Neural cell (in vitro differentiated cells): ENCODE data around the gene ARFGEF3. TPM values are rescaled to one million over a fixed set of nuclear protein-coding genes. Genes with fewer than 3 reads are reported as not detected.

Experiments
- H2AFZ ChIP-seq: fragments of 200-600, 300-800 bp; sonication (generic), shearing (Covaris generic); 2 replicates; pipeline ENCODE4 v1.6.0; 2014; ENCODE audit warnings: low read depth, mild to moderate bottlenecking, antibody characterized with exemption, low read length, moderate library complexity
- H3F3A ChIP-seq: fragments of 200-600 bp; shearing (Covaris generic); 2 replicates; pipeline ENCODE4 v1.6.1; 2016; ENCODE audit warnings: mild to moderate bottlenecking, moderate library complexity, mixed read lengths, antibody characterized with exemption, low read length; ENCODE audit not compliant: insufficient read depth, poor library complexity, severe bottlenecking
- H3K27ac ChIP-seq: fragments of 200-600, 300-800 bp; sonication (generic), shearing (Covaris generic); 2 replicates; pipeline ENCODE4 v1.5.1; 2014; ENCODE audit warnings: mild to moderate bottlenecking, low read length, moderate library complexity
- H3K27me3 ChIP-seq: fragments of 300-800, 200-600 bp; sonication (generic), shearing (Covaris generic); 2 replicates; pipeline ENCODE4 v1.6.0; 2014; ENCODE audit warnings: mild to moderate bottlenecking, low read depth, low read length, moderate library complexity; ENCODE audit not compliant: insufficient read depth
- H3K36me3 ChIP-seq: fragments of 300-800, 200-600 bp; sonication (generic), shearing (Covaris generic); 2 replicates; pipeline ENCODE4 v1.5.1; 2014; ENCODE audit warnings: mild to moderate bottlenecking, antibody characterized with exemption, low read length, moderate library complexity; ENCODE audit not compliant: insufficient read depth
- H3K4me2 ChIP-seq: fragments of 300-800, 200-600 bp; sonication (generic), shearing (Covaris generic); 2 replicates; pipeline ENCODE4 v1.6.0; 2014; ENCODE audit warnings: mild to moderate bottlenecking, low read length
- H3K4me3 ChIP-seq: fragments of 300-800, 200-600 bp; sonication (generic), shearing (Covaris generic); 2 replicates; pipeline ENCODE4 v1.5.1; 2014; ENCODE audit warnings: mild to moderate bottlenecking, low read length, moderate library complexity
- H3K79me2 ChIP-seq: fragments of 200-600 bp; shearing (Covaris generic); replicated peaks from 2 replicates; pipeline ENCODE4 v1.6.0; 2014; ENCODE audit warnings: mild to moderate bottlenecking, low read length, moderate library complexity; ENCODE audit not compliant: insufficient read depth
- H3K9ac ChIP-seq: fragments of 300-800, 200-600 bp; sonication (generic), shearing (Covaris generic); 2 replicates; pipeline ENCODE4 v1.6.1; 2016; ENCODE audit warnings: mild to moderate bottlenecking, low read length, mixed read lengths
- H3K9me2 ChIP-seq: fragments of 200-600 bp; shearing (Covaris generic); 2 replicates; pipeline ENCODE4 v1.6.1; 2016; ENCODE audit warnings: mild to moderate bottlenecking, low read length, mixed read lengths; ENCODE audit not compliant: insufficient read depth
- H3K9me3 ChIP-seq: fragments of 200-600, 300-800 bp; sonication (generic), shearing (Covaris generic); 2 replicates; pipeline ENCODE4 v1.6.1; 2016; ENCODE audit warnings: mild to moderate bottlenecking, mixed run types, low read length, moderate library complexity, mixed read lengths
- H4K20me1 ChIP-seq: fragments of 200-600 bp; shearing (Covaris generic); 2 replicates; pipeline ENCODE4 v1.6.1; 2016; ENCODE audit warnings: mild to moderate bottlenecking, mixed run types; ENCODE audit not compliant: insufficient read depth
- EP300 ChIP-seq: fragments of 450-650 bp; conservative IDR thresholded peaks from 2 replicates; pipeline ENCODE4 v1.6.1; 2014; ENCODE audit warnings: antibody characterized with exemption, mild to moderate bottlenecking, moderate library complexity; ENCODE audit not compliant: poor library complexity, severe bottlenecking
- EZH2 ChIP-seq: fragments of 200-600, 300-800 bp; shearing (Covaris generic), sonication (generic); IDR thresholded peaks from 2 replicates; pipeline ENCODE4 v1.6.1; 2014; ENCODE audit warnings: antibody characterized with exemption, low read length, borderline replicate concordance, mild to moderate bottlenecking; ENCODE audit not compliant: insufficient read depth, poor library complexity, severe bottlenecking
- MXI1 ChIP-seq: fragments of 450-650 bp; conservative IDR thresholded peaks from 2 replicates; pipeline ENCODE4 v1.6.1; 2014; ENCODE audit warnings: antibody characterized with exemption, mild to moderate bottlenecking; ENCODE audit not compliant: poor library complexity, severe bottlenecking
- POLR2AphosphoS5 ChIP-seq: IDR thresholded peaks from 2 replicates; pipeline ENCODE4 v1.6.1; 2012
- RAD21 ChIP-seq: fragments of 450-650 bp; conservative IDR thresholded peaks from 2 replicates; pipeline ENCODE4 v1.6.1; 2014; ENCODE audit warnings: antibody characterized with exemption, mild to moderate bottlenecking, moderate library complexity
- SMC3 ChIP-seq: fragments of 450-650 bp; conservative IDR thresholded peaks from 2 replicates; pipeline ENCODE4 v1.6.1; 2014; ENCODE audit warnings: antibody characterized with exemption, mild to moderate bottlenecking, moderate library complexity; ENCODE audit not compliant: poor library complexity
- TAF1 ChIP-seq: IDR thresholded peaks from 2 replicates; pipeline ENCODE4 v1.6.1; 2012; ENCODE audit warnings: low read depth
- polyA plus RNA-seq: library from polyadenylated mRNA; depleted of rRNA; stranded (reverse); fragments of >200 nt; gene quantifications from 2 replicates; pipeline ENCODE4 v1.2.3, GENCODE V29; 2014
- TF ChIP-seq, protein P1 (sequence below): fragments of 450-650 bp; IDR thresholded peaks from 2 replicates; pipeline ENCODE4 v1.5.1; 2014; ENCODE audit warnings: antibody characterized with exemption, mild to moderate bottlenecking, moderate library complexity; ENCODE audit not compliant: poor library complexity, severe bottlenecking
- TF ChIP-seq, protein P2 (sequence below): IDR thresholded peaks from 2 replicates; pipeline ENCODE4 v1.6.1; 2012; ENCODE audit warnings: borderline replicate concordance

ARFGEF3 gene
- polyA plus RNA-seq, 1 donor from 2014 or later, result 4.6 TPM

- Histone ChIP-seq H3K9me2 (no peaks in the 10 kb centered on the region), H3K27me3 (no peaks in the 10 kb centered on the region), H3K27ac (no peak overlapping the region), H3F3A (no peaks in the 10 kb centered on the region), H3K4me3 (no peak overlapping the region), H2AFZ (no peak overlapping the region), H4K20me1 (no peaks in the 10 kb centered on the region), H3K9ac (no peak overlapping the region), H3K9me3 (no peaks in the 10 kb centered on the region), H3K79me2 (no peaks in the 10 kb centered on the region), H3K36me3 (peaks cover 13% of the 10 kb centered on the region), H3K4me2 (no peak overlapping the region)
- TF ChIP-seq RAD21 (no peak), SMC3 (no peak), POLR2AphosphoS5 (no peak), EP300 (no peak), EZH2 (no peak), TAF1 (no peak), MXI1 (no peak)
- TF ChIP-seq, protein P1, sequence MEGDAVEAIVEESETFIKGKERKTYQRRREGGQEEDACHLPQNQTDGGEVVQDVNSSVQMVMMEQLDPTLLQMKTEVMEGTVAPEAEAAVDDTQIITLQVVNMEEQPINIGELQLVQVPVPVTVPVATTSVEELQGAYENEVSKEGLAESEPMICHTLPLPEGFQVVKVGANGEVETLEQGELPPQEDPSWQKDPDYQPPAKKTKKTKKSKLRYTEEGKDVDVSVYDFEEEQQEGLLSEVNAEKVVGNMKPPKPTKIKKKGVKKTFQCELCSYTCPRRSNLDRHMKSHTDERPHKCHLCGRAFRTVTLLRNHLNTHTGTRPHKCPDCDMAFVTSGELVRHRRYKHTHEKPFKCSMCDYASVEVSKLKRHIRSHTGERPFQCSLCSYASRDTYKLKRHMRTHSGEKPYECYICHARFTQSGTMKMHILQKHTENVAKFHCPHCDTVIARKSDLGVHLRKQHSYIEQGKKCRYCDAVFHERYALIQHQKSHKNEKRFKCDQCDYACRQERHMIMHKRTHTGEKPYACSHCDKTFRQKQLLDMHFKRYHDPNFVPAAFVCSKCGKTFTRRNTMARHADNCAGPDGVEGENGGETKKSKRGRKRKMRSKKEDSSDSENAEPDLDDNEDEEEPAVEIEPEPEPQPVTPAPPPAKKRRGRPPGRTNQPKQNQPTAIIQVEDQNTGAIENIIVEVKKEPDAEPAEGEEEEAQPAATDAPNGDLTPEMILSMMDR, result no peak
- TF ChIP-seq, protein P2, sequence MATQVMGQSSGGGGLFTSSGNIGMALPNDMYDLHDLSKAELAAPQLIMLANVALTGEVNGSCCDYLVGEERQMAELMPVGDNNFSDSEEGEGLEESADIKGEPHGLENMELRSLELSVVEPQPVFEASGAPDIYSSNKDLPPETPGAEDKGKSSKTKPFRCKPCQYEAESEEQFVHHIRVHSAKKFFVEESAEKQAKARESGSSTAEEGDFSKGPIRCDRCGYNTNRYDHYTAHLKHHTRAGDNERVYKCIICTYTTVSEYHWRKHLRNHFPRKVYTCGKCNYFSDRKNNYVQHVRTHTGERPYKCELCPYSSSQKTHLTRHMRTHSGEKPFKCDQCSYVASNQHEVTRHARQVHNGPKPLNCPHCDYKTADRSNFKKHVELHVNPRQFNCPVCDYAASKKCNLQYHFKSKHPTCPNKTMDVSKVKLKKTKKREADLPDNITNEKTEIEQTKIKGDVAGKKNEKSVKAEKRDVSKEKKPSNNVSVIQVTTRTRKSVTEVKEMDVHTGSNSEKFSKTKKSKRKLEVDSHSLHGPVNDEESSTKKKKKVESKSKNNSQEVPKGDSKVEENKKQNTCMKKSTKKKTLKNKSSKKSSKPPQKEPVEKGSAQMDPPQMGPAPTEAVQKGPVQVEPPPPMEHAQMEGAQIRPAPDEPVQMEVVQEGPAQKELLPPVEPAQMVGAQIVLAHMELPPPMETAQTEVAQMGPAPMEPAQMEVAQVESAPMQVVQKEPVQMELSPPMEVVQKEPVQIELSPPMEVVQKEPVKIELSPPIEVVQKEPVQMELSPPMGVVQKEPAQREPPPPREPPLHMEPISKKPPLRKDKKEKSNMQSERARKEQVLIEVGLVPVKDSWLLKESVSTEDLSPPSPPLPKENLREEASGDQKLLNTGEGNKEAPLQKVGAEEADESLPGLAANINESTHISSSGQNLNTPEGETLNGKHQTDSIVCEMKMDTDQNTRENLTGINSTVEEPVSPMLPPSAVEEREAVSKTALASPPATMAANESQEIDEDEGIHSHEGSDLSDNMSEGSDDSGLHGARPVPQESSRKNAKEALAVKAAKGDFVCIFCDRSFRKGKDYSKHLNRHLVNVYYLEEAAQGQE, result no peak
These were observed 128.8 kb downstream of the ARFGEF3 start for GRCh38 chr6:138290423-138290962.

GRCh38 chr6:138291036-138291848 is 129.5 kb downstream of the ARFGEF3 start:
- TF ChIP-seq, protein P2, result no peak
- no peak for TF ChIP-seq RAD21
- TF ChIP-seq EZH2, result no peak
- no peak for TF ChIP-seq TAF1
- TF ChIP-seq, protein P1, result no peak
- no peak for TF ChIP-seq SMC3
- H2AFZ ChIP-seq, result no peak overlapping the region
- no peak overlapping the region for H3K4me3 ChIP-seq
- H3K36me3 ChIP-seq, result peaks cover 13% of the 10 kb centered on the region
- no peaks in the 10 kb centered on the region for H3K9me3 ChIP-seq
- no peaks in the 10 kb centered on the region for H3K79me2 ChIP-seq
- H3K4me2 ChIP-seq, result no peak overlapping the region
- H3K9me2 ChIP-seq, result no peaks in the 10 kb centered on the region
- no peak overlapping the region for H3K9ac ChIP-seq
- no peaks in the 10 kb centered on the region for H3F3A ChIP-seq
- no peak overlapping the region for H3K27ac ChIP-seq
- no peaks in the 10 kb centered on the region for H3K27me3 ChIP-seq
- H4K20me1 ChIP-seq, result no peaks in the 10 kb centered on the region
